GM10248 (cell line): ENCODE data around the gene DUS1L.
A peak's percentile ranks its signal among the peaks of the same experiment; 100 is the strongest.

Experiments
- CTCF ChIA-PET: fragments of 300-600 bp; sonication (Branson Sonifier 250); formaldehyde crosslinking; extraction: SDS; loops from one replicate; lab custom pipeline; 2021; ENCODE audit warnings: antibody characterized with exemption; lab: Yijun Ruan, JAX
- POLR2A ChIA-PET: fragments of 350-650 bp; sonication (Branson Sonifier 250); formaldehyde crosslinking; extraction: SDS; loops from one replicate; lab custom pipeline; 2020; ENCODE audit warnings: antibody characterized with exemption; lab: Yijun Ruan, JAX
- DNase-seq: peaks from one replicate; pipeline ENCODE4 v3.0.0; 2012; ENCODE audit errors: extremely low spot score
- CTCF ChIP-seq: IDR thresholded peaks from 2 replicates; pipeline ENCODE4 v1.5.1; 2012; ENCODE audit warnings: mild to moderate bottlenecking, low read depth; ENCODE audit errors: extremely low read depth, missing control alignments, control extremely low read depth

DUS1L gene

GRCh38 chr17:82106688-82107305 is 41.2 kb upstream of the DUS1L start:
- TF ChIP-seq CTCF: no peak
- ChIA-PET CTCF (interaction anchor here (1.0 to 3.1 kb wide), 17 partner anchors 10 to 147 kb away, joined by 3 to 17 read pairs (median 4); partner anchors contain the start of gene DCXR), POLR2A (interaction anchor here (1.0 to 2.0 kb wide), 2 partner anchors 9 to 10 kb away, joined by 4 to 7 read pairs; partner anchors contain the start of gene FASN)
- DNase-seq: no peak

- peak; percentile 92 for DNase-seq
- ChIA-PET POLR2A (interaction anchor here (1.0 to 2.0 kb wide), 2 partner anchors 8 to 10 kb away, joined by 4 to 7 read pairs; partner anchors contain the start of gene FASN), CTCF (interaction anchor here (0.8 to 3.1 kb wide), 17 partner anchors 8 to 147 kb away, joined by 3 to 17 read pairs (median 4); partner anchors contain the start of gene DCXR)
- peak; percentile 49 for TF ChIP-seq CTCF
Observed at GRCh38 chr17:82105882-82106687, 40.5 kb upstream of the DUS1L start.

- DNase-seq: no peak
- ChIA-PET POLR2A (interaction anchor here (1.0 kb wide), 1 partner anchor 9 kb away, joined by 4 read pairs; no protein-coding TSS in a partner anchor), CTCF (interaction anchor here (0.8 to 3.1 kb wide), 18 partner anchors 9 to 146 kb away, joined by 3 to 17 read pairs (median 4); partner anchors contain the start of gene DCXR)
- no peak for TF ChIP-seq CTCF
Observed at GRCh38 chr17:82105417-82105881, 39.8 kb upstream of the DUS1L start.

- POLR2A ChIA-PET: no interaction called here
Observed at GRCh38 chr17:82104797-82105416, 39.3 kb upstream of the DUS1L start.

GRCh38 chr17:82103553-82104451 is 38.2 kb upstream of the DUS1L start:
- ChIA-PET POLR2A (interaction anchor here (0.6 kb wide), 1 partner anchor 11 kb away, joined by 3 read pairs; no protein-coding TSS in a partner anchor), CTCF (interaction anchor here (0.9 to 1.9 kb wide), 5 partner anchors 10 to 144 kb away, joined by 3 to 5 read pairs (median 3); no protein-coding TSS in a partner anchor)
- DNase-seq: no peak
- no peak for TF ChIP-seq CTCF

More at GRCh38 chr17:82104797-82105416, 39.3 kb upstream of the DUS1L start:
- CTCF ChIA-PET: interaction anchor here (1.1 to 2.7 kb wide), 4 partner anchors 23 to 145 kb away, joined by 3 to 9 read pairs (median 6); no protein-coding TSS in a partner anchor
- no peak for DNase-seq
- TF ChIP-seq CTCF: no peak
